Stimulated activated CD4-positive, alpha-beta T cell treated with anti-CD3 and anti-CD28 coated beads, TNF-alpha, amount 100 ng/mL, for 4 hours (primary cell): ENCODE data around the gene LAMC3.
"Not testable (repeated sequence)": the region's sequence is repeated elsewhere in the genome, so short reads cannot be mapped to it uniquely, and the experiment has no call there.

ENCODE experiments used
- DNase-seq, 3 experiments: peaks; one replicate each; pipeline ENCODE4 v3.0.0-alpha.2; 2020; ENCODE audit warnings: low read depth in 3 of 3

LAMC3 gene

GRCh38 chr9:130991778-130992681 is 16.9 kb upstream of the LAMC3 start:
- DNase-seq, result no peak

GRCh38 chr9:130992682-130993032 is 16.3 kb upstream of the LAMC3 start:
- DNase-seq, result no peak

- DNase-seq, result no peak
Observed at GRCh38 chr9:130993303-130994030, 15.5 kb upstream of the LAMC3 start.

- no peak for DNase-seq
Observed at GRCh38 chr9:130994135-130995085, 14.6 kb upstream of the LAMC3 start.

- DNase-seq, result no peak
Observed at GRCh38 chr9:130995086-130996011, 13.6 kb upstream of the LAMC3 start.

- no peak for DNase-seq
Observed at GRCh38 chr9:130996205-130996604, 12.8 kb upstream of the LAMC3 start.

GRCh38 chr9:130996676-130997394 is 12.1 kb upstream of the LAMC3 start:
- no peak for DNase-seq

GRCh38 chr9:130997395-130997684 is 11.6 kb upstream of the LAMC3 start:
- DNase-seq, result no peak

GRCh38 chr9:130997925-130998596 is 10.9 kb upstream of the LAMC3 start:
- no peak for DNase-seq

GRCh38 chr9:130998597-130999244 is 10.3 kb upstream of the LAMC3 start:
- no peak for DNase-seq

- DNase-seq, result no peak
Observed at GRCh38 chr9:130999245-130999623, 9.7 kb upstream of the LAMC3 start.

GRCh38 chr9:131000526-131000925 is 8.4 kb upstream of the LAMC3 start:
- not testable (repeated sequence) for DNase-seq

- DNase-seq, result no peak
Observed at GRCh38 chr9:131001021-131001420, 8.0 kb upstream of the LAMC3 start.

- no peak for DNase-seq
Observed at GRCh38 chr9:131001990-131002389, 7.0 kb upstream of the LAMC3 start.

- no peak for DNase-seq
Observed at GRCh38 chr9:131006601-131007000, 2.4 kb upstream of the LAMC3 start.

GRCh38 chr9:131008086-131008485 is 888 bp upstream of the LAMC3 start:
- DNase-seq, result no peak

- DNase-seq, result no peak
Observed at GRCh38 chr9:131008563-131008908, 438 bp upstream of the LAMC3 start.

GRCh38 chr9:131010482-131011273 is 1.7 kb downstream of the LAMC3 start:
- DNase-seq, result no peak
